T-helper 2 cell treated with Interferon-gamma antibody and Interleukin-4, amounts not matched to agents 100 ng/mL and 5 ng/mL, for 36 hours (primary cell): ENCODE measurements around the gene PCID2. TPM values are rescaled to one million over a fixed set of nuclear protein-coding genes. Genes with fewer than 3 reads are reported as not detected.
"Not testable (repeated sequence)": the region's sequence is repeated elsewhere in the genome, so short reads cannot be mapped to it uniquely, and the experiment has no call there.

ENCODE experiments used
- intact Hi-C: fragments of 100-400 bp; cut with micrococcal nuclease; formaldehyde crosslinking; loops from one replicate; pipeline ENCODE4 v1.15.1; 2023
- total RNA-seq: library from RNA; stranded (reverse); gene quantifications from 2 replicates; pipeline ENCODE4 v1.2.3, GENCODE V29; 2022

PCID2 gene
- total RNA-seq, result 69.0 and 74.1 TPM in 2 replicates

DNA sequence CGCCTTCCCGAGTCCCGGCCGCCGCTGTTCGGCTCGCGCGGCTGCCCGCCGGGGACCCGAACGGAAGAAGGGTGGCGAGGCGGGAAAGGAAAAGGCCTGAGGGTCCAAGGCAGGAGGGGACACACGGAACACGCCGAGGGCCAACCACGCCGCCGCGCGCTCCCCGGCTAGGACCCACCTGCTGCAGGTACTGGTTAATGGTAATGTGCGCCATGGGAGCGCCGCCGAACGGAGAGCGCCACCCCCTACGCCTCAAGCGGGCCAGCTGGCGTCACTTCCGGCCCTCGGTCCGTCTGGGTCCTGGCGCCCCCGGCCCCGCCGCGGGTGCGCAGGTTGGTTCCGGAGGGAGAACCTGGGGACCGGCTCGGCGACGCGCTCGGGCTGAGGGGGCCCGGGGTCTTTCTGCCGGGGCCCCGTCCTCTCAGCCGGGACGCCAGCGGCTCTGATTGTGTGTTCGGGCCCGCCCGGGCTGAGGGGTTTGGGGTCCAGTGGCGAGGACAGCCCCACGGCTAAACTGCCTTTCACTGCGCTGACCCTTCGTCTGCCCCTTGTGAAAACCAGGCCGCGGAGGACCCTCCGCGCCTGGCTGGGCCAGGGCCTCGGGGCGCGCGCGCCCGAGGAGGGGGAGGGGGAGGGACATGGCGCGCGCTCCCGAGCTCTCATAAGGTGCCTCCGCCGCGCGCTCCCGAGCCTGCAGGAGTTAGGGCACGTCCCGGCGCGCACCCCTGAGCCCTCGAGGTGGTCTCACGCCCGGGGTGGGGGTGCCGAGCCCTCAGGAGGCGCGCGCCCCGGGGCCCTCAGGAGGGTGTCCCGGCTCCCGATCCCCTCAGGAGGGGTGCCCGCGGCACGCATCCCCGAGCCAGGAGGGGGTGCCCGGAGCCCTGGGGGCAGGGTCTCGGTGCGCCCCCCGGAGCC, at the start of gene PCID2:
PCID2 (minus strand) TSS at position 249 of the 915 bp plus-strand sequence; CDS start at position 214, 35 bp downstream.
- intact Hi-C loops, result loop anchor here (1.0 to 5.0 kb wide), 6 partner anchors 48 to 282 kb away; partner anchors contain the start of genes DCUN1D2, LAMP1 and MCF2L

GRCh38 chr13:113257908-113258307, 49.4 kb upstream of the PCID2 start:
- intact Hi-C loops, result not testable (repeated sequence)

- intact Hi-C loops, result no loop called here
These were observed 44.1 kb upstream of the PCID2 start for GRCh38 chr13:113252516-113253095.

- intact Hi-C loops, result no loop called here
These were observed 37.7 kb upstream of the PCID2 start for GRCh38 chr13:113245849-113246796.

GRCh38 chr13:113243847-113244246, 35.4 kb upstream of the PCID2 start:
- intact Hi-C loops, result no loop called here

- intact Hi-C loops, result not testable (repeated sequence)
These were observed 33.2 kb upstream of the PCID2 start for GRCh38 chr13:113241623-113242022.

DNA sequence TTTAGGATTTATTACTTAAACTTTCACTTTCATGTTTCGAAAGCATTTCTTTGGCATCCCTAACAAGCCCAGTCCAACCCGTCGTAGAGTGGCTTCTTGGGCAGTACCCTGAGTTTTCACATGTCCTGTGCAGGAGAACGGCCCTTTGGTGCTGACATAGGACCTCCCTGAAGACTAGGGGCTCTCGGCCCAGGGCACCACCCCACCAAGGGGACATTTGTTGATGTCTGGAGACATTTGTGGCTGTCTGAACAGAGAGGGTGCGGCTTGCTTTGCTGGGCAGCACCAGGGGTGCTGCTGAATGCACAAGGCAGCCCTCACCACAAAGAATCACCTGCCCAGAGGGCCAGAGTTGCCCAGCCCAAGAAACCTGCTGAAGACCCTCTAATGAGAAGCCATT, 31.5 kb upstream of the PCID2 start:
- intact Hi-C loops, result no loop called here

GRCh38 chr13:113239357-113239756, 30.9 kb upstream of the PCID2 start:
- intact Hi-C loops, result no loop called here

GRCh38 chr13:113238536-113238935, 30.1 kb upstream of the PCID2 start:
- intact Hi-C loops, result no loop called here

DNA sequence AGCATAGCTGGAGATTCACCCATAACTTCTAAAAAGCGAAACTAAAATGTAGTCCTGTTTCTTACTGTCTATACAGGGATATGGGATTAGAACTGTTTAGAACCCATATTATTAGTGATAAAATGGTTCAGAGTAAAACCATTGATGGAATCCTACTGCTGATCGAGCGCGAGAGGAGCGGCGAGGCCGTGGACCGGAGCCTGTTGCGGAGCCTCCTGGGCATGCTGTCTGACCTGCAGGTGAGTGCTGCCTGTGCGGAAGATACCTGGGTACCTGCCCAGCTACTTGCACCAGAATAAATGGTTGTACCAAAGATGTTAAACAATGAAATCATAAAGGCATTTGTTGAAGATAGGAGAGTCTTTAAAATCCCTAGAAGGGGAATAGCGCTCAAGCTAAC, 24.6 kb upstream of the PCID2 start:
- intact Hi-C loops, result no loop called here

DNA sequence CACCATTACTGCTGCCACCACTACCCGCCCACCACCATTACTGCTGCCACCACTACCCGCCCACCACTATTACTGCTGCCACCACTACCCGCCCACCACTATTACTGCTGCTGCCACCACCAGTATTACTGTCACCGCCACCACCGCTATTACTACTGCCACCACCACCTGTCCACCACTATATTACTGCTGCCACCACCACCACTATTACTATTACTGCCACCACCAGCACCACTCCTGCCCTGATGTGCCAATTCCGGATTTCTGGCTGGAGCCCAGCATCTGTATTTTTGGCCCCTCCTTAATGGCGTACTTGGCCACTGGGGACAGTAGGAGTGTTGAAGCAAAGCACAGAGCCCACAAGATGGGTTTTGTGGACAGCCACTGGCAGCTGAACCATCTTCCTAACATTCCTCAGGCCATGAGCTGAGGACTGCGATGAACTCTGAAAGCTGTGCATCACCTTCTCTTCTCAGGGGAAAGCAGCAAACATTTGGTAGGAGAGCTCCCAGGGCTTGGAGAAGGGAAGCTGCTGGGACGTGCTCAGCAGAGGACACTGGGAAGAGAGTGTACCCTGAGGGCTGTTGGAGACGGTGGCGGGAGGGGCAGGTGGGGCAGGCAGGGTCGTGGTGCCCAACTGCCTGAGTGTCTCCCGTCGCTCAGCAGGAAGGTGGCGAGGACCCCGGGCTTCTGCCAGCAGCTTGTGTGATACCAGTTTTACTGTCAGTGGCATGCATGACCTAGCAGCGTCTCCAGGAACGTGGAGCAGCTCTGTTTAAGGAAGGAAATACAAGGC, 23.9 kb upstream of the PCID2 start:
- intact Hi-C loops, result no loop called here

DNA sequence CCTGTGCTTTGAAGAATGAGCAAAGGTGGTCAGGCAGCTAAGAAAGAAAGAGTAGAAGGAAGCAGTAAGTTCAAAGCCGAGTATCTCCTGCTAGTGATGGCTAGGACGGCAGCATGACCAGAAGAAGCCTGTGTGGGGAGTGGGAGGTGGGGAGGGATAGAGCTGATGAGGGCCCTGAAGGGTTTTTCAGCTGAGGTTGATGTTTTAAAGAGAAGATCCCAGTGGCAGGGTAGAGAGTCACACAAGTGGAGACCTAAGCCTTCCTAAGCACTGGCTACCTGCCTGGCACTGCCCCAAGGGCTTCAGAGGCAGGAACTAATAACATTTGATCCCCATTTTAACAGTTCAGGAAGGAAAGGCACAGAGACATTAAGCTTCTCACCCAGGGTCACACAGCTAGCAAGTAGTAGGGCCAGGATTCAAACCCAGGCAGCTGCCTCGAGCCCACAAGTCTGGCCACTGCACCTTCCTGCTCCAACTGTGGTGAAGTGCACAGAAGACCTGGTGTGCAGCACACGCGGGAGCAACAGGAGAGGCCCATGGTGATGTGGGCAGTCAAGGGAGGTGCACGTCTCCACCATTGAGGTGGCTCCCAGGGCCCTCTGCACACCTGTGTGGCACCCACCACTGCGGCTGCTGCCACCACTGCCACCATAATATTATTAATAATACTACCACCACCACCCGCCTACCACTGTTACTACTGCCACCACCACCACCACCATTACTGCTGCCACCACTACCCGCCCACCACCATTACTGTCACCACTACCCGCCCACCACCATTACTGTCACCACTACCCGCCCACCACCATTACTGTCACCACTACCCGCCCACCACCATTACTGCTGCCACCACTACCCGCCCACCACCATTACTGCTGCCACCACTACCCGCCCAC, 23.1 kb upstream of the PCID2 start:
- intact Hi-C loops, result no loop called here

DNA sequence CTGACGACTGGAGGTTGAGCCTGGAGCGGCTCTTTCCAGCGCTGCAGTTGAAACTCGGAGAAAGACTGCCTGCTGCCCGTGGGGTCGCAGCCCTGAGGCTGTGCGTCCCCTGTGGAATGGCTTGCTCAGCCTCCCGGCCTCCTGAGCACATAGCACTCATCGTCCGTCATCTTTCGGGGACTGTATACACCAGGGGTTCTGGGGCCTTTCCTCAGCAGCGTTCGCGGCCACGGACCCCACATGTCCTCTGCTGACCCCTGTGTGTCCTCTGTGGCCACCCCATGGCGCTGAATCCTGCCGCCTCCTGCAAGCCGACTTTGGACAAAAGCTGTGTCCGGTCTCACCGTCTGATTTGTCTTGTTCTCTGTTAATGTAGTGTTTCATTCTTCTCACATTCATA, 21.3 kb upstream of the PCID2 start:
- intact Hi-C loops, result no loop called here

DNA sequence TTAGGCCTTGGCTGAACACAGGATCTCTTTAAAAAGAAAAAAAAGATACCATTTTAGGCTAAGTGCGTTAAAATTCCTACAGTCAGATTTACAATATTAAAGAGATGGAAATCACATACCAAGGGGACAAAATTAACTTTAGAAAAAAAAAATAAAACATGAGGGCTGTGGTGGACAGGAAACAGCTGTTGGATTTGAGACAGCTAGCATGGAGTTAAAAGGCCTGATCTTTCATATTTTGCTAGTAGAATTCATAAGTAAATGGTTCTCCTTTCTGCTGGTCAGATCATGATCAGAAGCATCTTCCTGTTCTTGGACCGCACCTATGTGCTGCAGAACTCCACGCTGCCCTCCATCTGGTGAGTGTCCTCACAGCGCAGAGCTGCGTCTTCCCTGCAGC, 20.7 kb upstream of the PCID2 start:
- intact Hi-C loops, result no loop called here

DNA sequence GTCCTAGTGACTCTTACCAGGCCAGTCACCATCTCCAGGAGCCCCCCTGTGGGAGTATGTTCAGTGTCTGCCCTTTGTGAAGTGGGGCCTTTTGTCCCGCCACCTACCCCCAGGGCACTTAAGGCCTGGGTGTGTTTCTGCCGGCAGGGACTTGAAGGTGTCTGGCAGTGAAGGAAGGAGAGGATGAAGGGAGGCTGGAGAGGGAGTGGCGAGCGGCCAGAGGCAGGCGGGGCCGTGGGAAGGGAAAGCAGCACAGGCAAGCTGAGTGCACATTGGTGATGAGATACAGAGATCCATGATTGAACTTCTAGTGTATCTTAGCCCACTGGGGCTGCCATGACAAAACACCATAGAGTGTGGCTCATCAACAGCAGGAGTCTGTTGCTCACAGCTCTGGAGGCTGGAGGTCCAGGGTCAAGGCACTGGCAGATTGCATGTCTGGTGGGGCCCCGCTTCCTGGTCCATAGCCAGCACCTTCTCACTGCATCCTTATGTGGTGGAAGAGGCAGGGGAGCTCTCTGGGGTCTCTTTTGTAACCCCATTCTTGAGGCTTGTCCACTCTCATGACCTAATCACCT, 18.5 kb upstream of the PCID2 start:
- intact Hi-C loops, result no loop called here

DNA sequence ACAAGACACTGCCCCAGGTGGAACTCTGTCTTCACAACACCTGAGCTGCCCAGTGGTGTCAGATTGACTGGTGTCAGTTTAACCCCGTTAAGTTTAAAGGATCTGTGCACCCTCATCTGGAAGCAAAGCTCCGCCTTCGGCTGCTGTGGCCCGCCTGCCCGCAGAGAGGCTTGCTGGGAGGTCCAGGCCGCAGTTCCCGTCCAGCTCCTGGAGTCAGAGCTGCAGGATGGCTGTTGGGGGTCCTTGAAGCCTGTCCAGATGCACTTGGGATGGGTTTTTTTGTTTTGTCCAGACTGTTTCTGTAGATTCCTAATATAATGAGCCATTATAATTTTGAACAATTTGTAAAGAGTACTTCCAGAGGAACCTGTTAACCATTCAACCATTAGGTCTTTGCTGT, 17.0 kb upstream of the PCID2 start:
- intact Hi-C loops, result no loop called here

DNA sequence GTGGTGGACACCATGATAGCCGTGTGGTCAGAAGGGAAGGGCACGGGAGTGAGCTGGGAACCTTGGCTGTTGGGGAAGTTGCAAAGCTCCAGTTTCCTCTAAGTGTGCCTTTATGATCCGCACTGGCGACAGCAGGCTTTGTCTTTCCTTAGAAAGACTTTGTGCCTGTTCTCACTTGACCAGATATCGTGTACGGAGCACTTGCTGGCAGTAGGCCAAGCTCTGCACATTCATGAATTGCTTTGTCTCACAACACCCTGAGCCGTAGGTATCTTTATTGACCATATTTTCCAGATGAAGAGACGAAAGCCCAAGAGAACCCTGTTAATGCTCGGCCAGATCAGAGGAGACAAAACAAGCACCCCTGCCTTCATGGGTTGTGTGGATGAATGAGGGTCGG, 16.0 kb upstream of the PCID2 start:
- intact Hi-C loops, result no loop called here

DNA sequence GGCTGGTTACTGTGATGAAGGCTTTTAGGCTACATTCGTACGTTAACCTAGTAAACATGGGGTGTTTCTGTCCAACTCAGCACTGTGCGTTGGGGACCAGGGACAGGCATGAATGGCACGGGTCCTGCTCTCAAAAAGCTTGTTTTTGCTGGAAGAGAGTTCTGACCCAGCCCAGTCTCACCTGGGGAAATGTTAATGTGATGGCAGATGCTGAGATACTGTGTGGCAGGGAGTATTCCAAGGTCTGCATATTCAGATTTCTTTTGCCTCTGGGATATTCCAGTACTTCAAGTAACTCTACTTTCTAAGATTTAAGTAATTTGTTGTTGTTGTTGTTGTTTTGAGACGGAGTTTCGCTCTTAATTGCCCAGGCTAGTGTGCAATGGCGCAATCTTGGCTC, 14.6 kb upstream of the PCID2 start:
- intact Hi-C loops, result no loop called here

- intact Hi-C loops, result no loop called here
These were observed 12.4 kb upstream of the PCID2 start for GRCh38 chr13:113220877-113221276.
